Stimulated activated CD8-positive, alpha-beta memory T cell treated with anti-CD3 and anti-CD28 coated beads, Interleukin-15, amount 100 ng/mL, for 24 hours (primary cell): ENCODE results near the gene UPB1.

Experiments used
- DNase-seq: peaks from one replicate; pipeline ENCODE4 v3.0.0-alpha.2; 2020; ENCODE audit warnings: low read depth

The UPB1 gene

GRCh38 chr22:24566899-24567511 lies 71.9 kb downstream of the UPB1 start:
- no peak for DNase-seq

DNA sequence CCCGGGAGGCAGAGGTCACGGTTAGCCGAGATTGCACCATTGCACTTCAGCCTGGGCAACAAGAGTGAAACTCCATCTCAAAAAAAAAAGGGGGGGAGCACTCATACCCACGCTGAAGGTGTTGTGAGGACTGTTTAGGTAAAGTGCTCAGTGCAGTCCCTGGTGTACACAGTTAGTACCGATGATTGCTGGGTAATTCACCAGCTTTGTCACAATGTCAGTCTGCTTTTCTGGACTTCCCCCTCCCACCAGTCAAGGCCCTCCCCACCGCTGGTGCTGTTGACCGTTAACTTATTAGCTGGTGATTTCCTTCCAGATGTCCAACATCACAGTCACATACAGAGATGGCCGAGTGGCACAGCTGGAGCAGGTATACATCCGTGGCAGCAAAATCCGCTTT lies 72.5 kb downstream of the UPB1 start:
- no peak for DNase-seq

GRCh38 chr22:24571266-24571665 lies 76.1 kb downstream of the UPB1 start:
- DNase-seq = no peak

DNA sequence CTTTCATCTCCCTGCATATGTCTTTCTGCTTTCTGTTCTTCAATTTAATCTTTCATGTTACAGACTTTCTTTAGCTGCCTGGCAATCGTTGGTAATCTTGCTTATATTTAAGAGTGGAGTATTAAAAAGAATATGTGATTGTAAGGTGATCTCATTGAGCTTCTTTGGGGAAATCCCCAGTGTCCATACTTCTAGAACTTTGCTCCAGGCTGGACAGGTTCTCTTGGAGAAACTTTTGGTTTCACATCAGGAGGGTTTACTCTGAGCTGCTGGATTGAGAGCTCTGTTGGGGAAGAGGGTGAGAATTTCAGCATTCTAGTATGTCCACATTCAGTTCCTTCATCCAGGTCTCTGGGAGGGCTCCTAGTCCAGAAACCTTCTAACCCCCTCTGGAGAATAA lies 81.6 kb downstream of the UPB1 start:
- DNase-seq = no peak
